Mucosa of gallbladder (tissue), 1 donor: ENCODE data around the gene MAP6D1. TPM values are rescaled to one million over a fixed set of nuclear protein-coding genes. Genes with fewer than 3 reads are reported as not detected.

Source experiments
- total RNA-seq: library from RNA; stranded (reverse); gene quantifications from one replicate; pipeline ENCODE4 v1.2.1, GENCODE V29; 2021
- donor health status: DM: no; HTN: no; CAD: no.

MAP6D1 gene
- total RNA-seq, 1 donor from 2014 or later: 1.1 TPM

Other genes with a start within 250 kb of the MAP6D1 start
- 106 TPM for gene KLHL24, start 190.0 kb downstream of the MAP6D1 start, total RNA-seq
- 20.7 TPM for gene YEATS2, start 127.8 kb downstream of the MAP6D1 start, total RNA-seq
- gene PARL, start 59.3 kb upstream of the MAP6D1 start, total RNA-seq: 33.6 TPM
- gene ABCC5, start 192.3 kb upstream of the MAP6D1 start, total RNA-seq: 37.8 TPM
- not detected for gene HTR3D, start 206.2 kb upstream of the MAP6D1 start, total RNA-seq
- 0.14 TPM for gene HTR3C, start 227.5 kb upstream of the MAP6D1 start, total RNA-seq